ENCODE measurements around the gene RPS6KA3.

The RPS6KA3 gene

DNA sequence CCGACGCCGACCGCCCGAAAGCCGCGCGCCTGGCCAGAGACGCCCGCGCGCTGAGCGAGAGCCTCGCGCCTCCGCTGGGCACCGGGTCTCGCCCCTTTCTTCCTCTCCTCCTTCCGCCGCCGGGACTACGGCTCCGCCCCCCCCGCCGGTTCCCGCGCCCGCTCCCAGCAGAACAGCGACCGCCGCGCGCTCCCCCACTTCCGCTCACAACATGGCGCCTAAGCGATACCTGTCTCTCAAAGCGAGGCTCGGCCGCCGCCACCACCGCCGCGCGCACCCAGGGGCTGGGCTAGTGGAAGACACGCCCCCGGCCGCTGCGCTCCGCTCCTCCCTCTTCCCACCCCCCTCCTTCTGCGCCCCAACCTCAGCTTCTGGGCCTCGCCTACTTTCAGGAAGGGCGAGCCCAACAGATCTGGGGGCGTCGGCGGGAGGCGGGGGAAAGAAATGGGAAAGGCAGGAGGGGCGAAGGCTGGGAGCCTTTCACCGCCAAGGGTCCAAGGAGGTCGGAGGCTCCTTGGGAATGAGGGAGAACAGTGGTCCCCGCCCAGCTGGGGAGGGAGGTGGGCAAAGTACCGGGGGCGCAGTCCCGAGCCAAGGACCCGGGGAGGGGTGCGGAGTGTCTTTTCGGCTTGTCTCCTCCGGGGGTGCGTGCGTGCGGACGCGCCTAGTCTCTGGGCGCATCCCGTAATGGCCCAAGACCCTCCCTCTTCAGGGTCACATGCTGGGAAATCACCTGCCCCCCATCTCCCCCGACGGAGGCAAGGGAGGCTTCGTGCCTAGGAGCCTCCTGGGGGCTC is at the start of gene RPS6KA3:
Gene RPS6KA3, minus strand, starts transcription at position 100 of the 797 bp plus-strand sequence. CDS start 277 bp downstream, outside the sequence.
- DNase-seq: peak; percentile 89

DNA sequence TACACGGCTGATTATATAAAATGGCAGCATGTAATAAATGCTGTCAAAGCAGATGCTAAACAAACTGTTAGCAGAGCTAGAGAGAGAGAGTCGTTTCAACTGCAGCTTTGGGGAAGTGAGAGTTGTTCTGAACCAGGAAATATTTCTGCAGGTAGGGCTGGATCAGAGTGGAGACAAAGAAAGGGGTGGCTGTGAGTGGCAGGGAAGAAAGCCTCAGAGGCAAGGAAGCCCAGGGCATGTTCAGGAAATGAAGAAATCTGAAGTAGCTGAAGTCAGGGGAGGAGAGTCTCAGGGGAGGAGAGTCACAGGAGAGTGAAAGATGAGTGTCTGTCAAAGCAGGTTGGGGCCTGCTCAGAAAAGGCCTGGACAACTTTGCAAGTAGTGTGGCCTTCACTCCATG is 48.4 kb upstream of the RPS6KA3 start:
- DNase-seq: peak; percentile 75

GRCh38 chrX:20313899-20314298 is 47.2 kb upstream of the RPS6KA3 start:
- peak; percentile 40 for DNase-seq

- no peak for DNase-seq
Measured at GRCh38 chrX:20312018-20312417, 45.3 kb upstream of the RPS6KA3 start.

GRCh38 chrX:20311505-20311904 is 44.8 kb upstream of the RPS6KA3 start:
- DNase-seq: no peak

GRCh38 chrX:20309806-20310205 is 43.1 kb upstream of the RPS6KA3 start:
- DNase-seq: no peak

GRCh38 chrX:20306668-20307067 is 40.0 kb upstream of the RPS6KA3 start:
- DNase-seq: no peak

GRCh38 chrX:20300822-20301221 is 34.1 kb upstream of the RPS6KA3 start:
- no peak for DNase-seq

DNA sequence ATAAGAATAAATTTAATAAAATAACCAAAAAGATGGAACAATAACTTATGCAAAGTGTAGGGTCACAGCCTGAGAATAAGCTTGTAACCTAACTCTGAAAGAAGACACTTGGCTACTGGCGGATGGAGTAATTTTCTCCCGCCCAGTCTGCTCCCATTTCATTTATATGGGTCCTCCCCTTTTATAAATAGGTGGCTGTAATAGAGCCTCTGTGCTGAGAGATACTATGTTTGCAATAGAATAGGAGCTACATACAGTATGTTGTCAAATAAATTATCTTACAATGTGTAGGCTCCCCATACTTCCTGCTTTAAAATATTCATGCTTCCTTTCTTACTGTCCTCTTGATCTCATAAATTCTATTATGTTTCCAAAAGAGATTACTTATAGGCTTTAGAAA is 28.2 kb upstream of the RPS6KA3 start:
- no peak for DNase-seq

DNA sequence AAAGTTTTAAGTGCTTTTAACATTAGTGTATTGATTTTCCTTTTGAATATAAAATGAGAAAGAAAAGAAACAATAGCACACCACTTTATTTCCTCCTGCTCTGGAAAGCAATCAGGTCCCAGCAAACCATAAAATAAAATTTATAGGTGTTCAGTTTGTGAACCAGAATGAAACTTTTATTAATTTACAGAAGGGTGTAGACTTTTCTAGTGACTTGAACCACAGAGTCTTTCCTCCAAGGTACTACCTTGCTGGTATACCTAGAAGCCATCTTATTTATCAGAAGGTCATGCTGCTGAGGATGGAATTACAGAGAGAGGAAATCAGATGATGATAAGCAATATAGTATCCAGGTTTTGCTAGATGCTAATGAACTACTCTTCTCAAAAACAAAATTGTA is 27.6 kb upstream of the RPS6KA3 start:
- no peak for DNase-seq

DNA sequence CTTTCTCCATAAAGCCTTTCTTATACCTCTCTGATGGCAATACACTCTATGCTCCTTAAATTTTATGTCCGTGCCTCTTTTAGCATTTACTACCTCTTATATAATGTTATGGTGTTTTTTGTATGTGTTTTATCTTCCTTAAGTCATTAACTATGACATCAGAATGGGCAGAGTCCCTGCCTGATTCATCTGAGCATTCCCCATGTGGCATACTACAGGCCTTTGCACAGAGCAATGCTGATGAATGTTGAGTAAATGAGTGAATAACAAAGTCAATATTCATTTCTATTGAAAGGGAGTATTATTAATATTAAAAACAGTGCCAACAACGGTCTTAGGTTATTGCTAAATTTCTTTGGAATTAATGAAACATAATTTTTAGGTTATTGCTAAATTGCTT is 18.8 kb upstream of the RPS6KA3 start:
- no peak for DNase-seq

DNA sequence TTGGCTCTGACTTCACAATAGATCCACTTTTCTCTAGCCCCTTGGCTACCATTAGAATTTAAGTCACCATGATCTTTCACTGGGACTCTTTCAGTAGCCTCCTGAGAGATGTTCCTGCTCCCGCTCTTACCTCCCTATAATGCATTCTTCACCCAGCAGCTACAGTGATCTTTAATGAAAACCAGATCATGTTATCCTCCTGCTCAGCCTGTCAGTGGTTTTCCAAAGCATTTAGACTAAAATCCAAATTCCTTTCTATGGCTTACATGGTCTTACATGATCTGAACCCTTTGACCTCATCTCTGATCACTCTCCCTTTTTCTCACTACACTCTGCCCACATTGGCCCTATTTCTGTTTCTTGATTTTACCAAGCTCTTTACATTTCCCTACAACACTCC is 18.3 kb upstream of the RPS6KA3 start:
- no peak for DNase-seq

DNA sequence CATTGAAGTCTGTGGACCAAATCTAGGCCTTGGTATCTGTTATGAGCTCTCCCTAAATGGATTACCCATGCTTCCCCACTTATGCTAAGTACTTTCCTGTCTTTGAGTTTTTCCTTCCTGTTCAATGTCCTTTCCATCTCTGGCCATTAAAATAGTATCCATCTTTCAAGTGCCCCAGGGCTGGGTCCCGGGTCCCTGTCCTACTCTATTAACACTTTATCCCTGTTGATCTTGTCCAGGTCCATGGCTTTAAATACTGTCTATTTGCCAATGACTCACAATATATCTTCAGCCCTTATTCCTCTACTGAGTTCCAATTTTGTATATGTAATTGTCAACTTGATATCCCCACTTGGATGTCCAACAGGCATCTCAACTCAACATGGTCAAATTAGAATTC is 17.7 kb upstream of the RPS6KA3 start:
- DNase-seq: no peak

DNA sequence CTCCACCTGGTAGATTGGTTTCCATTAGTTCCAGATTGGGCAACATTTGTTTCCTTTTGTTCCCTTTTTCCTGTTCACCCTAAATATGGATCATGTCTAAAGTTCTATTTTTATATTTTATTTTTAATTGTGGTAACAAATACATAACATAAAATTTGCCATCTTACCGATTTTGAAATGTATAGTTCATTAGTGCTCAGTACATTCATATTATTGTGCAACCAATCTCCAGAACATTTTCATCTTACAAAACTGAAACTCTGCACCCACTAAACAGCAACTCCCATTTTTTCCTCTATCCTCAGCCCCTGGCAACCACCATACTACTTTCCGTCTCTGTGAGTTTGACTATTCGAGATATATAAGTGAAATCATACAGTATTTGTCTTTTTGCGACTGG is 14.2 kb upstream of the RPS6KA3 start:
- no peak for DNase-seq

GRCh38 chrX:20274121-20274520 is 7.4 kb upstream of the RPS6KA3 start:
- DNase-seq: no peak

- no peak for DNase-seq
Measured at GRCh38 chrX:20271730-20272129, 5.0 kb upstream of the RPS6KA3 start.

DNA sequence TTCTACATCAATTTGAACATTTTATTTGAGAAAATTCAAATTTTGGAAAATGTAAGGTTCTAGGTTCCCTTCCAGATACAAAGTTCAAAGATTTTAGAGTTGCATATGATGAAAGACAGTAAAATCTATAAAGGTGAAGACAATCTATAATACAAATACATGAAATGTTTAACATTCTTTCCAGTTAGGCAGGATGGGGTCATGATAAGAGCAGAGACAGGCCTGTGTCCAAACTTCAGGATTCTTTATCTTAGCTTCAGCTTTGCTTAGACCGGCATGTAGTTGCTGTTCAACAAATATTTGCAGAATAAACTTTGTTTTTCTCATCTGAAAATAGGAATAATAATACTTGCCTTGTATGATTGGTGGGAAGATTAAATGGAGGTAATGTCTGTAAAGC is 4.5 kb upstream of the RPS6KA3 start:
- no peak for DNase-seq

DNA sequence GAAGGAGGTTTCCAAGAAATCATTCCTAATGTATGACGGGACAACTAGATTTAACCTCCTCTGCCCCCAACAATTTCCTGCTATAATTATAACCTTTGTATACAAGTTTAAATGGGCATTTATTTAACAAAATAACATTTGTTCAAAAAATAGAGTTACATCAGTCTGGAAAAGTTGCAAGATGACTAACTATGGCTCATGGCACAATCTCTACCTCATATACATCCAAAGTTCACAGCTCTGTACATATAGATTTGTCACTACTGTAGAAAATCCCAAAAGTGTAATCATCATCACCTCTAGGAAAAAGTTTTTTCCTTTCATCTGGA is 3.8 kb upstream of the RPS6KA3 start:
- no peak for DNase-seq

- DNase-seq: no peak
Measured at GRCh38 chrX:20269848-20270561, 3.3 kb upstream of the RPS6KA3 start.

GRCh38 chrX:20267931-20268701 is 1.4 kb upstream of the RPS6KA3 start:
- peak; percentile 9 for DNase-seq

DNA sequence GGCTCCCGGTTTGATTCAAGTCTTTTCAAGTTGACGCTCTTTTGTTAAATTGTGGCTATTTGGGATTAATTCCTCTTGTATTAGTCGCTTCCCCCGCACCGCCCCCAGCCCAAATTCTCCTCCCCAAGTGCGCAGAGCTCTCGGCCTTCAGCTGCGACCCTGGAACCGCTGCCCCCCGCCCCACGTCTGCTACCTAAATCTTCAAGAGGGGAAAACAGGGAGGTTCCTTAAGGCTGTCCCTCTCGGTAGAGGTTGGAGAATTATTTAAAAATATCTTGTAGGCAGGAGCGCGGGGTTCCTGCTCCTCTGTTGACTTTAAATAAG is 860 bp upstream of the RPS6KA3 start:
- DNase-seq: no peak

GRCh38 chrX:20265726-20266681 is 705 bp downstream of the RPS6KA3 start:
- DNase-seq: peak; percentile 45

GRCh38 chrX:20265221-20265725 is 1.4 kb downstream of the RPS6KA3 start:
- peak; percentile 48 for DNase-seq
